Breast epithelium (tissue), 4 donors: ENCODE measurements around the gene PKDCC. TPM values are rescaled to one million over a fixed set of nuclear protein-coding genes. Genes with fewer than 3 reads are reported as not detected.
A peak's percentile ranks its signal among the peaks of the same experiment; 100 is the strongest.

ENCODE experiments used
- DNase-seq, 2 donors: peaks; one replicate each; pipeline ENCODE4 v3.0.0-alpha.2; 2019; ENCODE audit warnings: low spot score in 2 of 2
- H3K27ac ChIP-seq, 2 donors: fragments of 200-600 bp; sonication (generic) in 1 of 2; one replicate each; pipeline ENCODE4 v1.5.1; 2016 to 2019; ENCODE audit warnings: mild to moderate bottlenecking in 1 of 2
- H3K27me3 ChIP-seq, 2 donors: fragments of 200-600 bp; sonication (generic) in 1 of 2; one replicate each; pipeline versions ENCODE4 v1.5.1 to v1.6.0; 2017 to 2019; ENCODE audit warnings: control low read depth in 1 of 2, mild to moderate bottlenecking in 1 of 2
- H3K36me3 ChIP-seq: fragments of 200-600 bp; one replicate; pipeline ENCODE4 v1.5.1; 2019
- H3K4me1 ChIP-seq, 2 donors: fragments of 200-600 bp; sonication (generic); one replicate each; pipeline ENCODE4 v1.5.1; 2016 to 2019; ENCODE audit warnings: control low read depth in 1 of 2
- H3K4me3 ChIP-seq, 3 donors: fragments of 200-600 bp; sonication (generic); 1 replicate in 2 of 3; 2 replicates in 1 of 3; pipeline ENCODE4 v1.5.1; 2016 to 2019; ENCODE audit warnings: mild to moderate bottlenecking in 3 of 3, moderate library complexity in 2 of 3
- H3K9me3 ChIP-seq, 2 donors: fragments of 200-600 bp; sonication (generic) in 1 of 2; one replicate each; pipeline ENCODE4 v1.5.1; 2016 to 2019; ENCODE audit warnings: control low read depth in 1 of 2
- CTCF ChIP-seq, 3 donors: fragments of 450-650 bp; IDR thresholded peaks; one replicate each; pipeline ENCODE4 v1.5.1; 2016 to 2017; ENCODE audit warnings: antibody characterized with exemption in 3 of 3, mild to moderate bottlenecking in 3 of 3, moderate library complexity in 3 of 3
- POLR2A ChIP-seq: fragments of 450-650 bp; IDR thresholded peaks from one replicate; pipeline ENCODE4 v1.6.1; 2016; ENCODE audit warnings: antibody characterized with exemption, mild to moderate bottlenecking, moderate library complexity
- POLR2AphosphoS5 ChIP-seq, 3 donors: sonication (generic); formaldehyde crosslinking; IDR thresholded peaks; one replicate each; pipeline ENCODE4 v1.6.1; 2017; ENCODE audit warnings: antibody characterized with exemption in 3 of 3
- intact Hi-C: fragments of 100-400 bp; cut with DNase I; formaldehyde crosslinking; loops from one replicate; pipeline ENCODE4 v1.15.1; 2023; ENCODE audit warnings: low total_unique reads
- total RNA-seq, 3 donors: library from RNA; depleted of rRNA; stranded (reverse); fragments of >200 nt; gene quantifications; one replicate each; pipeline ENCODE4 v1.1.0, GENCODE V29; 2016

The PKDCC gene
- total RNA-seq, 3 donors from 2014 or later, result 19.3 to 131 (median 95.4) TPM

GRCh38 chr2:42050010-42050702, 2.3 kb downstream of the PKDCC start:
- Histone ChIP-seq H3K27ac (peak overlapping the region in 1 of 2 donors; percentile 85), H3K9me3 (no peaks in the 10 kb centered on the region), H3K36me3 (no peaks in the 10 kb centered on the region), H3K4me3 (peak overlapping the region; percentile 61 to 90 (median 77)), H3K4me1 (no peaks in the 10 kb centered on the region), H3K27me3 (no peaks in the 10 kb centered on the region)
- DNase-seq, result no peak
- TF ChIP-seq POLR2AphosphoS5 (IDR thresholded peaks at IDR 0.05) (no peak), POLR2A (no peak), CTCF (IDR thresholded peaks at IDR 0.05) (no peak)
- intact Hi-C loops, result no loop called here

- no peaks in the 10 kb centered on the region for H3K4me1 ChIP-seq
- peak overlapping the region in 2 of 3 donors; percentile 77 to 90 for H3K4me3 ChIP-seq
- no peaks in the 10 kb centered on the region for H3K36me3 ChIP-seq
- intact Hi-C loops, result no loop called here
- peak overlapping the region in 1 of 2 donors; percentile 85 for H3K27ac ChIP-seq
- TF ChIP-seq POLR2AphosphoS5 (IDR thresholded peaks at IDR 0.05) (no peak), CTCF (IDR thresholded peaks at IDR 0.05) (no peak), POLR2A (no peak)
- H3K9me3 ChIP-seq, result no peaks in the 10 kb centered on the region
- no peak for DNase-seq
- H3K27me3 ChIP-seq, result no peaks in the 10 kb centered on the region
Measured at GRCh38 chr2:42050703-42051542, 3.1 kb downstream of the PKDCC start.

DNA sequence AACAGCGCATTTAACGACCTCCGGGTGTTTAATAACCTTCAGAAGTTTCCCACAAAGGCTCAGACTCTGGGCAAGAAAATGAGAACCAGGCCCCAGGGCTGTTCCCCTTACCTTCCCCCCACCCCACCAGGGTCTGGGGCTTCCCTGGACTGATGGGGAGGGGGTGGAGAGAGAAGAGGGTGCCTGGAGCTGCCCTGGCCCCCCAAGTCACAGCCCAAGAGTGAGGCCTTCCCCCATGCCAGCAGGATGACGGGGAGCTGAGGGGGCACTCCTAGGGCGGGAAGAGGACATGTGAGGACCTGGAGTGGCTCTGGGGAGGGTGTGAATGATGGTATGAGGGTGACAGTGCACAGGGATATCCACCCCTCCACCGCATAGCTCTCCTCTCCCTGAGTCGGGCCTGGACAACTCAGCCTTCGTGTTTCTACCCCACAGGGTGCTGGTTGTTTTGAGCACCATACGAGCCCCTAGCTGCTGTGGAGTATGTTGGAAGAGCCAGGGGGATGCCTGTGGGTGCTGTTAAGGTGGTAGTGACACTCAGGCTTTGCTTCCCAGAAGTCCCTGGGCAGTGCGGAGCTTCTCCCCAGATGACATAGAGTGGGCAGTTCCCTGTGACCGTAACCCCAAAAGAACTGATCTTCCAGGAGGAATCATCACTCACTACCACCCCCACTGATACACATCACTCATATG, 3.9 kb downstream of the PKDCC start:
- H3K27me3 ChIP-seq, result no peaks in the 10 kb centered on the region
- no peak for TF ChIP-seq POLR2AphosphoS5 (IDR thresholded peaks at IDR 0.05)
- TF ChIP-seq POLR2A, result no peak
- TF ChIP-seq CTCF (IDR thresholded peaks at IDR 0.05), result no peak
- H3K36me3 ChIP-seq, result no peaks in the 10 kb centered on the region
- no peak for DNase-seq
- no peaks in the 10 kb centered on the region for H3K9me3 ChIP-seq
- intact Hi-C loops, result no loop called here
- H3K4me3 ChIP-seq, result peak overlapping the region in 2 of 3 donors; percentile 77 to 90
- H3K4me1 ChIP-seq, result no peaks in the 10 kb centered on the region
- peak overlapping the region in 1 of 2 donors; percentile 85 for H3K27ac ChIP-seq

GRCh38 chr2:42052702-42053481, 5.1 kb downstream of the PKDCC start:
- Histone ChIP-seq H3K9me3 (no peaks in the 10 kb centered on the region), H3K27ac (peak overlapping the region in 1 of 2 donors; percentile 69), H3K27me3 (no peaks in the 10 kb centered on the region), H3K4me3 (peak overlapping the region in 1 of 3 donors; percentile 6), H3K36me3 (no peaks in the 10 kb centered on the region), H3K4me1 (no peaks in the 10 kb centered on the region)
- TF ChIP-seq CTCF (IDR thresholded peaks at IDR 0.05), result no peak
- TF ChIP-seq POLR2A, result no peak
- TF ChIP-seq POLR2AphosphoS5 (IDR thresholded peaks at IDR 0.05), result no peak
- intact Hi-C loops, result no loop called here
- no peak for DNase-seq
